HepG2 (cell line): Measurements from ENCODE around the gene HSP90AA1. TPM values are rescaled to one million over a fixed set of nuclear protein-coding genes. Genes with fewer than 3 reads are reported as not detected.
A peak's percentile ranks its signal among the peaks of the same experiment; 100 is the strongest.
"Not testable (repeated sequence)": the region's sequence is repeated elsewhere in the genome, so short reads cannot be mapped to it uniquely, and the experiment has no call there.

Experiments used
- ATAC-seq: fragments of 200-7000 bp; cut with Tn5 transposase; 3 replicates; pipeline ENCODE4 v1.9.1; 2020; ENCODE audit warnings: mild to moderate bottlenecking, moderate library complexity
- BruUV-seq: library from RNA; stranded (reverse); fragments of 400-500 nt; replicated peaks from 2 replicates; lab custom pipeline; 2021; lab: Mats Ljungman, UMichigan
- CTCF ChIA-PET: fragments of 300-600 bp; formaldehyde crosslinking; extraction: SDS; loops from one replicate; lab custom pipeline; 2021; ENCODE audit warnings: low total read pairs, inconsistent platforms, low intra/inter-chr PET ratio; lab: Yijun Ruan, JAX
- POLR2A ChIA-PET: fragments of 350-600 bp; sonication (Branson Sonifier 250); formaldehyde crosslinking; loops from one replicate; lab custom pipeline; 2020; ENCODE audit warnings: antibody characterized with exemption, inconsistent platforms; lab: Yijun Ruan, JAX
- DNase-seq: peaks from one replicate; pipeline ENCODE4 v3.0.0-alpha.2; 2015; ENCODE audit warnings: low spot score
- FAIRE-seq: peaks from 3 replicates; lab custom pipeline; 2011; peaks lifted over from hg19 to GRCh38; lab: Jason Lieb, UNC
- H2AFZ ChIP-seq: one replicate; pipeline ENCODE4 v1.6.1; 2011; ENCODE audit warnings: low read length, inconsistent platforms
- H3K27ac ChIP-seq: fragments of 300-600 bp; 3 replicates; pipeline ENCODE4 v1.8.0; 2011; ENCODE audit warnings: mixed run types, mild to moderate bottlenecking, mixed read lengths, low read length, inconsistent platforms; ENCODE audit not compliant: insufficient read depth; ENCODE audit errors: extremely low read length
- H3K27me3 ChIP-seq, 2 experiments: fragments of 200-600 bp in 1 of 2; 2 replicates in 1 of 2; 3 replicates in 1 of 2; pipeline versions ENCODE4 v1.6.0 to v1.8.0; 2011; ENCODE audit warnings: low read length in 2 of 2, mild to moderate bottlenecking in 2 of 2, moderate library complexity in 2 of 2, inconsistent platforms in 1 of 2; ENCODE audit not compliant: insufficient read depth in 2 of 2, control insufficient read depth in 1 of 2
- H3K36me3 ChIP-seq, 2 experiments: fragments of 200-600 bp in 1 of 2; replicated peaks in 1 of 2; 2 replicates in 1 of 2; 3 replicates in 1 of 2; pipeline versions ENCODE4 v1.5.1 to v1.8.0; 2011; ENCODE audit warnings: low read length in 2 of 2, inconsistent platforms in 1 of 2; ENCODE audit not compliant: insufficient read depth in 2 of 2, control insufficient read depth in 1 of 2
- H3K4me1 ChIP-seq: 2 replicates; pipeline ENCODE4 v1.5.1; 2012; ENCODE audit warnings: low read length, inconsistent platforms; ENCODE audit not compliant: insufficient read depth
- H3K4me2 ChIP-seq: 2 replicates; pipeline ENCODE4 v1.6.0; 2011; ENCODE audit warnings: low read depth, low read length, inconsistent platforms
- H3K4me3 ChIP-seq, 3 experiments: fragments of 200-600 bp in 1 of 3; sonication (generic), shearing (Covaris generic) in 1 of 3; replicated peaks in 1 of 3; 2 replicates each; pipeline ENCODE4 v1.5.1; 2011 to 2016; ENCODE audit warnings: low read length in 3 of 3, inconsistent platforms in 2 of 3, low read depth in 2 of 3, mild to moderate bottlenecking in 2 of 3, control low read depth in 1 of 3, mixed read lengths in 1 of 3; ENCODE audit not compliant: insufficient read depth in 1 of 3
- H3K79me2 ChIP-seq: one replicate; pipeline ENCODE4 v1.6.1; 2011; ENCODE audit warnings: low read length, inconsistent platforms; ENCODE audit not compliant: insufficient read depth
- H3K9ac ChIP-seq: 2 replicates; pipeline ENCODE4 v1.6.0; 2011; ENCODE audit warnings: mild to moderate bottlenecking, low read depth, low read length, inconsistent platforms; ENCODE audit not compliant: insufficient read depth
- H3K9me3 ChIP-seq: 2 replicates; pipeline ENCODE4 v1.5.1; 2012; ENCODE audit warnings: mild to moderate bottlenecking, low read length
- H4K20me1 ChIP-seq: 2 replicates; pipeline ENCODE4 v1.6.0; 2011; ENCODE audit warnings: inconsistent platforms, mild to moderate bottlenecking, low read length, moderate library complexity; ENCODE audit not compliant: insufficient read depth
- HMG20B ChIP-seq: conservative IDR thresholded peaks from 2 replicates; pipeline ENCODE4 v1.6.1; 2016; ENCODE audit warnings: missing genetic modification reagents, missing compliant biosample characterization
- ZMYM2 ChIP-seq: sonication (generic); formaldehyde crosslinking; IDR thresholded peaks from 2 replicates; pipeline ENCODE4 v1.8.0; 2022; ENCODE audit warnings: mild to moderate bottlenecking, missing genetic modification reagents
- ZNF124 ChIP-seq: sonication (generic); formaldehyde crosslinking; IDR thresholded peaks from 2 replicates; pipeline ENCODE4 v1.4.0; 2020; ENCODE audit warnings: missing genetic modification reagents
- ZNF326 ChIP-seq: sonication (generic); formaldehyde crosslinking; IDR thresholded peaks from 2 replicates; pipeline ENCODE4 v1.4.0; 2020; ENCODE audit warnings: missing genetic modification reagents, borderline replicate concordance
- ZSCAN31 ChIP-seq: sonication (generic); formaldehyde crosslinking; IDR thresholded peaks from 2 replicates; pipeline ENCODE4 v1.5.0; 2020; ENCODE audit warnings: low read depth, mild to moderate bottlenecking, missing genetic modification reagents
- WGBS: methylation state at CpG from one replicate; pipeline ENCODE4 v1.1.6; 2017; ENCODE audit warnings: low lambda C conversion rate; 5-methylcytosine and 5-hydroxymethylcytosine counted together
- in situ Hi-C: cut with HindIII; loops from 2 replicates; pipeline ENCODE4 v1.10.0; 2017; ENCODE audit warnings: low pct_unique_long_range_greater_than_20kb; ENCODE audit not compliant: extremely low pct_ligation_motif_present
- intact Hi-C: fragments of 100-400 bp; cut with micrococcal nuclease; formaldehyde crosslinking; loops from one replicate; pipeline ENCODE4 v1.10.0; 2022; ENCODE audit not compliant: unreplicated experiment
- polyA plus RNA-seq, 8 experiments: library from polyadenylated mRNA; depleted of rRNA in 3 of 8; stranded (reverse) in 7 of 8; unstranded in 1 of 8; fragments of >200 nt; fragmentation: Illumina TruSeq in 4 of 8; extraction: Trizol in 4 of 8; gene quantifications; 2 replicates each; pipeline versions ENCODE4 v1.2.1 to v1.2.3, GENCODE V29; 2011 to 2016; ENCODE audit warnings: low read depth in 4 of 8, missing spikeins in 1 of 8, mixed read lengths in 1 of 8; ENCODE audit not compliant: insufficient read depth in 1 of 8
- total RNA-seq, 5 experiments: library from RNA; depleted of rRNA; stranded (reverse); fragments of >200 nt; fragmentation: Illumina TruSeq; extraction: Trizol; gene quantifications; 2 replicates each; pipeline ENCODE4 v1.2.3, GENCODE V29; 2016; ENCODE audit warnings: low read depth in 1 of 5

HSP90AA1 gene
- total and polyA plus RNA-seq, 2 of the 13 experiments (the other 11 are each of a cell fraction or from before 2014, with no cell fraction given) = 262 to 636 TPM

DNA sequence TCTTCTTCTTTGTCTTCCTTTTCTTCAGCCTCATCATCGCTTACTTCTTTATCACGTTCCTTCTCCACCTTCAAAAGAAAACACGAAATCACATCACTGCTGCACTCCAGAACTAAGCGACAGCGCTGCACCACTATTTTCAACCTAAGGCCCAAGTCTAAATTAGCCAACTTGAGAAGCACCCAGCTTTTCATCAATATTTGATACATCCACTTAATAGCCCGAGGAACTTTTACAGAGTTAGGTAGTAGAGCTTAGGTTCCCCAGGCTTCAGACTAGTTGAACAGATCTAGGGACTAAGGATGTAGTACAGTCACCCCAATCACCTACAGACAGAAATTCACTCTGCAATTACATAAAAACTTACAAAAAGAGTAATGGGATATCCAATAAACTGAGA is 1.9 kb downstream of the HSP90AA1 start:
- H3K79me2 ChIP-seq = peaks cover 40% of the 10 kb centered on the region
- H3K4me1 ChIP-seq = peaks cover 55% of the 10 kb centered on the region
- POLR2A ChIA-PET = interaction anchor here (0.8 to 1.2 kb wide), 2 partner anchors 12 to 22 kb away, joined by 3 to 6 read pairs; no protein-coding TSS in a partner anchor

DNA sequence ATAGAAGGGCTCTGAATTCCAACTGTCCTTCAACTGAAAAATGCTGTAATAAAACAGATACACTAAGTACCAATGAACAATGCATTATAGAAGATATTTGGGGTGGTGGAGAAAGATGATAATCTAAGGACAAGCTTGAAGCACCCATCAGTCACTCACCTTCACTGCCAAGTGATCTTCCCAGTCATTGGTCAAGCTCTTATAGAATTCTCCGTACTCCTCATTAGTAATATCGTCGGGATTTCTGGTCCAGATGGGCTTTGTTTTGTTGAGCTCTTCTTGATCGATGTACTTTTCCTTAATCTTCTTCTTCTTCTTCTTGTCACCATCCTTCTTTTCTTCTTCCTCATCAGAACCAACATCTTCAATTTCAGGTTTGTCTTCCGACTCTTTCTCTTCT is 2.3 kb downstream of the HSP90AA1 start:
- H3K27me3 ChIP-seq, H3K27ac ChIP-seq, BruUV-seq, H3K9me3 ChIP-seq, H2AFZ ChIP-seq, ATAC-seq, intact Hi-C loops, CTCF ChIA-PET, DNase-seq: not testable (repeated sequence)
- Histone ChIP-seq H3K4me2 (peak overlapping the region; percentile 78), H3K79me2 (peaks cover 40% of the 10 kb centered on the region), H3K9ac (peak overlapping the region; percentile 13; the same call in 1 of the 2 replicates), H4K20me1 (peaks cover 37% of the 10 kb centered on the region), H3K4me3 (peak overlapping the region in 2 of 3 experiments; percentile 84 to 91; a peak in 2 of 6 replicates), H3K4me1 (peaks cover 55% of the 10 kb centered on the region), H3K36me3 (peaks cover 23 to 54% of the 10 kb centered on the region in 2 experiments)
- POLR2A ChIA-PET = interaction anchor here (0.8 to 1.2 kb wide), 2 partner anchors 12 to 22 kb away, joined by 3 to 6 read pairs; no protein-coding TSS in a partner anchor
- 78% methylated on average over 5 of the region's 5 CpGs for WGBS
- in situ Hi-C loops = loop anchor here (25.0 kb wide), 1 partner anchor 372 kb away; no protein-coding TSS in a partner anchor
- peak; percentile 32 for FAIRE-seq

More for the DNA sequence above, 1.9 kb downstream of the HSP90AA1 start:
- Histone ChIP-seq H3K27ac (no peak overlapping the region), H3K36me3 (peaks cover 20 to 51% of the 10 kb centered on the region in 2 experiments), H3K27me3 (no peaks in the 10 kb centered on the region; a peak in 1 of 5 replicates), H2AFZ (no peak overlapping the region), H3K9ac (peak overlapping the region; percentile 96; the same call in 1 of the 2 replicates), H3K9me3 (no peaks in the 10 kb centered on the region), H3K4me2 (peak overlapping the region; percentile 78), H3K4me3 (peak overlapping the region; percentile 84 to 91 (median 90); a peak in 5 of 6 replicates), H4K20me1 (peaks cover 37% of the 10 kb centered on the region)
- TF ChIP-seq ZNF326 = no peak
- no peak for TF ChIP-seq ZNF124
- TF ChIP-seq HMG20B (CRISPR knock-in tag) = no peak
- 0 out of 2 replicates have a peak, but pooled peaks have one; percentile 18 for TF ChIP-seq ZSCAN31
- no peak for TF ChIP-seq ZMYM2
- CTCF ChIA-PET = no interaction called here
- ATAC-seq (no peak), DNase-seq (no peak), FAIRE-seq (no peak)
- intact Hi-C loops = no loop called here
- in situ Hi-C loops = loop anchor here (25.0 kb wide), 1 partner anchor 373 kb away; no protein-coding TSS in a partner anchor
- 80% methylated on average over 6 of the region's 6 CpGs for WGBS
- BruUV-seq = no TSS peak
